Stomach (tissue), 4 donors: Measurements from ENCODE around the gene IL21R.

Source experiments
- EP300 ChIP-seq: sonication (generic); formaldehyde crosslinking; IDR thresholded peaks from one replicate; pipeline ENCODE4 v1.6.1; 2017; ENCODE audit warnings: antibody characterized with exemption
- POLR2A ChIP-seq, 4 donors: fragments of 450-650 bp; IDR thresholded peaks; one replicate each; pipeline ENCODE4 v1.6.1; 2016; ENCODE audit warnings: antibody characterized with exemption in 4 of 4, control low read depth in 2 of 4, mild to moderate bottlenecking in 1 of 4, moderate library complexity in 1 of 4
- POLR2AphosphoS5 ChIP-seq, 3 donors: sonication (generic); formaldehyde crosslinking; IDR thresholded peaks; one replicate each; pipeline ENCODE4 v1.6.1; 2016; ENCODE audit warnings: antibody characterized with exemption in 3 of 3
- TF ChIP-seq, protein P1 (sequence below), 7 experiments: fragments of 450-650 bp in 4 of 7; fragments of 200-600 bp in 3 of 7; sonication (generic) in 3 of 7; IDR thresholded peaks; one replicate each; pipeline ENCODE4 v1.5.1; 2016 to 2019; ENCODE audit warnings: antibody characterized with exemption in 7 of 7, control low read depth in 2 of 7, mild to moderate bottlenecking in 1 of 7

- TF ChIP-seq, protein P1, sequence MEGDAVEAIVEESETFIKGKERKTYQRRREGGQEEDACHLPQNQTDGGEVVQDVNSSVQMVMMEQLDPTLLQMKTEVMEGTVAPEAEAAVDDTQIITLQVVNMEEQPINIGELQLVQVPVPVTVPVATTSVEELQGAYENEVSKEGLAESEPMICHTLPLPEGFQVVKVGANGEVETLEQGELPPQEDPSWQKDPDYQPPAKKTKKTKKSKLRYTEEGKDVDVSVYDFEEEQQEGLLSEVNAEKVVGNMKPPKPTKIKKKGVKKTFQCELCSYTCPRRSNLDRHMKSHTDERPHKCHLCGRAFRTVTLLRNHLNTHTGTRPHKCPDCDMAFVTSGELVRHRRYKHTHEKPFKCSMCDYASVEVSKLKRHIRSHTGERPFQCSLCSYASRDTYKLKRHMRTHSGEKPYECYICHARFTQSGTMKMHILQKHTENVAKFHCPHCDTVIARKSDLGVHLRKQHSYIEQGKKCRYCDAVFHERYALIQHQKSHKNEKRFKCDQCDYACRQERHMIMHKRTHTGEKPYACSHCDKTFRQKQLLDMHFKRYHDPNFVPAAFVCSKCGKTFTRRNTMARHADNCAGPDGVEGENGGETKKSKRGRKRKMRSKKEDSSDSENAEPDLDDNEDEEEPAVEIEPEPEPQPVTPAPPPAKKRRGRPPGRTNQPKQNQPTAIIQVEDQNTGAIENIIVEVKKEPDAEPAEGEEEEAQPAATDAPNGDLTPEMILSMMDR (IDR thresholded peaks at IDR 0.05) = no peak
- no peak for TF ChIP-seq POLR2AphosphoS5 (IDR thresholded peaks at IDR 0.05)
- no peak for TF ChIP-seq POLR2A (IDR thresholded peaks at IDR 0.05)
- TF ChIP-seq EP300 = no peak
Observed at GRCh38 chr16:27389272-27389961, 12.6 kb upstream of the IL21R start.
